Loucy (cell line): ENCODE data around the gene KCNJ1.

Experiments
- CTCF ChIP-seq: fragments of 200-600 bp; sonication (generic); conservative IDR thresholded peaks from 2 replicates; pipeline ENCODE4 v1.5.1; 2014; ENCODE audit warnings: mild to moderate bottlenecking, antibody characterized with exemption, low read length
- EZH2phosphoT487 ChIP-seq: fragments of 200-600 bp; IDR thresholded peaks from 2 replicates; pipeline ENCODE4 v1.6.1; 2018; ENCODE audit warnings: antibody characterized with exemption, mild to moderate bottlenecking, moderate library complexity, borderline replicate concordance

- no peak for TF ChIP-seq CTCF
- TF ChIP-seq EZH2phosphoT487, result no peak
Measured at GRCh38 chr11:128840783-128841182, 26.3 kb downstream of the KCNJ1 start.
